Gastroesophageal sphincter (tissue), 3 donors: ENCODE results near the gene ANTXR2.

Experiments
- POLR2A ChIP-seq, 2 donors: fragments of 450-650 bp; IDR thresholded peaks; one replicate each; pipeline ENCODE4 v1.6.1; 2017; ENCODE audit warnings: antibody characterized with exemption in 2 of 2, mild to moderate bottlenecking in 2 of 2, moderate library complexity in 1 of 2
- TF ChIP-seq, protein P1 (sequence below), 4 experiments: fragments of 200-600 bp in 2 of 4; fragments of 450-650 bp in 2 of 4; sonication (generic) in 1 of 4; IDR thresholded peaks; one replicate each; pipeline ENCODE4 v1.5.1; 2017 to 2019; ENCODE audit warnings: antibody characterized with exemption in 4 of 4, mild to moderate bottlenecking in 2 of 4, moderate library complexity in 2 of 4

GRCh38 chr4:79882806-79883205 is 190.2 kb downstream of the ANTXR2 start:
- TF ChIP-seq, protein P1, sequence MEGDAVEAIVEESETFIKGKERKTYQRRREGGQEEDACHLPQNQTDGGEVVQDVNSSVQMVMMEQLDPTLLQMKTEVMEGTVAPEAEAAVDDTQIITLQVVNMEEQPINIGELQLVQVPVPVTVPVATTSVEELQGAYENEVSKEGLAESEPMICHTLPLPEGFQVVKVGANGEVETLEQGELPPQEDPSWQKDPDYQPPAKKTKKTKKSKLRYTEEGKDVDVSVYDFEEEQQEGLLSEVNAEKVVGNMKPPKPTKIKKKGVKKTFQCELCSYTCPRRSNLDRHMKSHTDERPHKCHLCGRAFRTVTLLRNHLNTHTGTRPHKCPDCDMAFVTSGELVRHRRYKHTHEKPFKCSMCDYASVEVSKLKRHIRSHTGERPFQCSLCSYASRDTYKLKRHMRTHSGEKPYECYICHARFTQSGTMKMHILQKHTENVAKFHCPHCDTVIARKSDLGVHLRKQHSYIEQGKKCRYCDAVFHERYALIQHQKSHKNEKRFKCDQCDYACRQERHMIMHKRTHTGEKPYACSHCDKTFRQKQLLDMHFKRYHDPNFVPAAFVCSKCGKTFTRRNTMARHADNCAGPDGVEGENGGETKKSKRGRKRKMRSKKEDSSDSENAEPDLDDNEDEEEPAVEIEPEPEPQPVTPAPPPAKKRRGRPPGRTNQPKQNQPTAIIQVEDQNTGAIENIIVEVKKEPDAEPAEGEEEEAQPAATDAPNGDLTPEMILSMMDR (IDR thresholded peaks at IDR 0.05) = no peak
- TF ChIP-seq POLR2A (IDR thresholded peaks at IDR 0.05) = no peak
